ENCODE data around the gene ACP6. TPM values are rescaled to one million over a fixed set of nuclear protein-coding genes. Genes with fewer than 3 reads are reported as not detected.

The ACP6 gene
- total RNA-seq (ENCODE audit: unreplicated experiment): 3.5 TPM
- long read RNA-seq, full-length matches to known transcripts: 3 of 4 reads
- long read RNA-seq, partial matches to known transcripts: 1 of 4 reads
- long read RNA-seq, other reads (novel, unspliced or antisense): 0 of 4 reads

- TF ChIP-seq CTCF (IDR thresholded peaks at IDR 0.05; ENCODE audit: partially characterized antibody, unreplicated experiment): no peak
- H3K27me3 Mint-ChIP-seq (ENCODE audit: unreplicated experiment): no peaks in the 10 kb centered on the region
- H3K27ac Mint-ChIP-seq (ENCODE audit: unreplicated experiment): no peak within 1 kb of the TSS
- peak; percentile 91 for DNase-seq
- H3K36me3 Mint-ChIP-seq (ENCODE audit: unreplicated experiment): no peaks in the 10 kb centered on the region
- H3K4me3 Mint-ChIP-seq (ENCODE audit: unreplicated experiment): peak within 1 kb of the TSS; percentile 90
- H3K9me3 Mint-ChIP-seq (ENCODE audit: unreplicated experiment): peaks cover 4% of the 10 kb centered on the region
- H3K4me1 Mint-ChIP-seq (ENCODE audit: low read depth, unreplicated experiment): no peaks in the 10 kb centered on the region
These were observed at the start of gene ACP6 for GRCh38 chr1:147670319-147671001. ACP6 (minus strand) TSS chr1:147670524; CDS start chr1:147670048, 476 bp downstream.

GRCh38 chr1:147719711-147720225, 49.4 kb upstream of the ACP6 start:
- Mint-ChIP-seq H3K36me3 (ENCODE audit: unreplicated experiment) (no peaks in the 10 kb centered on the region), H3K4me3 (ENCODE audit: unreplicated experiment) (no peak overlapping the region), H3K27ac (ENCODE audit: unreplicated experiment) (no peak overlapping the region), H3K4me1 (ENCODE audit: low read depth, unreplicated experiment) (no peaks in the 10 kb centered on the region), H3K27me3 (ENCODE audit: unreplicated experiment) (peaks cover 2% of the 10 kb centered on the region), H3K9me3 (ENCODE audit: unreplicated experiment) (peaks cover 2% of the 10 kb centered on the region)
- TF ChIP-seq CTCF (IDR thresholded peaks at IDR 0.05; ENCODE audit: partially characterized antibody, unreplicated experiment): no peak
- no peak for DNase-seq

GRCh38 chr1:147719029-147719698, 48.8 kb upstream of the ACP6 start:
- no peak for TF ChIP-seq CTCF (IDR thresholded peaks at IDR 0.05; ENCODE audit: partially characterized antibody, unreplicated experiment)
- Mint-ChIP-seq H3K9me3 (ENCODE audit: unreplicated experiment) (peaks cover 2% of the 10 kb centered on the region), H3K36me3 (ENCODE audit: unreplicated experiment) (no peaks in the 10 kb centered on the region), H3K27ac (ENCODE audit: unreplicated experiment) (no peak overlapping the region), H3K27me3 (ENCODE audit: unreplicated experiment) (peaks cover 2% of the 10 kb centered on the region), H3K4me1 (ENCODE audit: low read depth, unreplicated experiment) (no peaks in the 10 kb centered on the region), H3K4me3 (ENCODE audit: unreplicated experiment) (no peak overlapping the region)
- no peak for DNase-seq

- Mint-ChIP-seq H3K4me1 (ENCODE audit: low read depth, unreplicated experiment) (no peaks in the 10 kb centered on the region), H3K27ac (ENCODE audit: unreplicated experiment) (no peak overlapping the region), H3K4me3 (ENCODE audit: unreplicated experiment) (no peak overlapping the region), H3K9me3 (ENCODE audit: unreplicated experiment) (peaks cover 2% of the 10 kb centered on the region), H3K27me3 (ENCODE audit: unreplicated experiment) (peaks cover 2% of the 10 kb centered on the region), H3K36me3 (ENCODE audit: unreplicated experiment) (no peaks in the 10 kb centered on the region)
- no peak for DNase-seq
- TF ChIP-seq CTCF (IDR thresholded peaks at IDR 0.05; ENCODE audit: partially characterized antibody, unreplicated experiment): no peak
These were observed 47.4 kb upstream of the ACP6 start for GRCh38 chr1:147717706-147718097.
